Lower leg skin (tissue), 4 donors: ENCODE measurements around the gene LRRC74B. TPM values are rescaled to one million over a fixed set of nuclear protein-coding genes. Genes with fewer than 3 reads are reported as not detected.
"Not testable (repeated sequence)": the region's sequence is repeated elsewhere in the genome, so short reads cannot be mapped to it uniquely, and the experiment has no call there.

Source experiments
- DNase-seq, 2 donors: peaks; one replicate each; pipeline ENCODE4 v3.0.0-alpha.2; 2019; ENCODE audit warnings: low spot score in 2 of 2
- H3K4me3 ChIP-seq: fragments of 200-600 bp; sonication (generic); 2 replicates; pipeline ENCODE4 v1.5.1; 2017; ENCODE audit warnings: mild to moderate bottlenecking, low read depth; ENCODE audit not compliant: poor library complexity, severe bottlenecking
- CTCF ChIP-seq, 3 donors: fragments of 450-650 bp; IDR thresholded peaks; one replicate each; pipeline ENCODE4 v1.5.1; 2016; ENCODE audit warnings: antibody characterized with exemption in 3 of 3, mild to moderate bottlenecking in 3 of 3, moderate library complexity in 2 of 3
- POLR2A ChIP-seq, 2 donors: fragments of 450-650 bp; IDR thresholded peaks; one replicate each; pipeline ENCODE4 v1.6.1; 2016 to 2017; ENCODE audit warnings: antibody characterized with exemption in 2 of 2, mild to moderate bottlenecking in 1 of 2, moderate library complexity in 1 of 2
- WGBS, 2 donors: methylation state at CpG; one replicate each; pipeline ENCODE4 v1.1.5; 2018; 5-methylcytosine and 5-hydroxymethylcytosine counted together
- intact Hi-C: fragments of 100-400 bp; cut with DNase I; formaldehyde crosslinking; loops from one replicate; pipeline ENCODE4 v1.15.0; 2023; ENCODE audit warnings: low total_unique reads
- total RNA-seq, 4 donors: library from RNA; depleted of rRNA; stranded (reverse); fragments of >200 nt; gene quantifications; one replicate each; pipeline ENCODE4 v1.1.0, GENCODE V29; 2016

LRRC74B gene
- total RNA-seq, 4 donors from 2014 or later, result not detected

- 75 to 96% methylated on average over 6 to 7 of the region's 7 CpGs for WGBS, 2 donors
- H3K4me3 ChIP-seq, result no peak overlapping the region
- intact Hi-C loops, result no loop called here
- no peak for TF ChIP-seq POLR2A (IDR thresholded peaks at IDR 0.05)
- no peak for TF ChIP-seq CTCF (IDR thresholded peaks at IDR 0.05)
- DNase-seq, result no peak
These were observed 2.0 kb downstream of the LRRC74B start for GRCh38 chr22:21047730-21048129.

- intact Hi-C loops, DNase-seq, H3K4me3 ChIP-seq: not testable (repeated sequence)
- 76% methylated on average over 5 of the region's 5 CpGs for WGBS, 2 donors
These were observed 2.7 kb downstream of the LRRC74B start for GRCh38 chr22:21048448-21048847.

- H3K4me3 ChIP-seq, DNase-seq, intact Hi-C loops: not testable (repeated sequence)
- 100% methylated on average over 2 to 4 of the region's 12 CpGs for WGBS, 2 donors
These were observed 3.2 kb downstream of the LRRC74B start for GRCh38 chr22:21048965-21049364.

GRCh38 chr22:21051145-21051830 is 5.5 kb downstream of the LRRC74B start:
- 83 to 86% methylated on average over 9 of the region's 9 CpGs for WGBS, 2 donors
- no peak for DNase-seq
- intact Hi-C loops, result no loop called here
- no peak overlapping the region for H3K4me3 ChIP-seq
- TF ChIP-seq POLR2A (IDR thresholded peaks at IDR 0.05), result no peak

- no peak overlapping the region for H3K4me3 ChIP-seq
- intact Hi-C loops, result no loop called here
- no peak for TF ChIP-seq CTCF (IDR thresholded peaks at IDR 0.05)
- no peak for TF ChIP-seq POLR2A (IDR thresholded peaks at IDR 0.05)
- WGBS, 2 donors, result 69 to 72% methylated on average over 8 of the region's 8 CpGs
- DNase-seq, result no peak
These were observed 6.2 kb downstream of the LRRC74B start for GRCh38 chr22:21051831-21052400.

GRCh38 chr22:21052715-21053459 is 7.1 kb downstream of the LRRC74B start:
- TF ChIP-seq POLR2A (IDR thresholded peaks at IDR 0.05), result no peak
- TF ChIP-seq CTCF (IDR thresholded peaks at IDR 0.05), result no peak
- DNase-seq, result no peak
- WGBS, 2 donors, result 78 to 81% methylated on average over 8 of the region's 8 CpGs
- H3K4me3 ChIP-seq, result no peak overlapping the region
- intact Hi-C loops, result no loop called here

GRCh38 chr22:21054046-21054713 is 8.4 kb downstream of the LRRC74B start:
- no peak overlapping the region for H3K4me3 ChIP-seq
- TF ChIP-seq CTCF (IDR thresholded peaks at IDR 0.05), result no peak
- TF ChIP-seq POLR2A (IDR thresholded peaks at IDR 0.05), result no peak
- intact Hi-C loops, result no loop called here
- DNase-seq, result no peak
- WGBS, 2 donors, result 86 to 88% methylated on average over 15 of the region's 15 CpGs
